ENCODE results near the gene ZNF675.
"Not testable (repeated sequence)": the region's sequence is repeated elsewhere in the genome, so short reads cannot be mapped to it uniquely, and the experiment has no call there.

The ZNF675 gene

DNA sequence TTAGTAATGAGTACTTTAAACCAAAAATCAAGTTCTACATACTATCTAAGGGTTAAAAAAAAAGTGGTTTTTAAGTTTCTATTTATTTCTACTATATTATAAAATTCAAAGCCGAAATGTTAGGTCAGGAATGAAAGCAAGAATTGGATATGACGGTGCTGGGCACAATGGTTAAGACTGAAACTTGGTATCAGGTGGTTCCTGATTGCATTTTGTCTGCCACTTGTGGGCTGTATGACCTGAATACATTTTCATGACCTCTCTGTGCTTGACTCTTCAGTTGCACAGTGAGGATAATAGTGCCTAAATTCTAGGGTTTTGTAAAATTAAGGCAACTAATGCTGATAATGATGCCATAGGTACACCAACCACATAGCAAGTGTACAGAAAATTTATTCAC, 22.3 kb upstream of the ZNF675 start:
- Histone ChIP-seq H3K9me3 (ENCODE audit: severe bottlenecking) (peaks cover 3% of the 10 kb centered on the region), H3K27me3 (ENCODE audit: insufficient read depth, poor library complexity, severe bottlenecking) (no peaks in the 10 kb centered on the region), H3K4me3 (ENCODE audit: severe bottlenecking) (no peak overlapping the region), H3K4me1 (ENCODE audit: insufficient read depth, poor library complexity, severe bottlenecking) (no peaks in the 10 kb centered on the region), H3K27ac (ENCODE audit: poor library complexity, severe bottlenecking) (no peak overlapping the region), H3K36me3 (ENCODE audit: low read depth) (no peaks in the 10 kb centered on the region)
- TF ChIP-seq, protein P1, sequence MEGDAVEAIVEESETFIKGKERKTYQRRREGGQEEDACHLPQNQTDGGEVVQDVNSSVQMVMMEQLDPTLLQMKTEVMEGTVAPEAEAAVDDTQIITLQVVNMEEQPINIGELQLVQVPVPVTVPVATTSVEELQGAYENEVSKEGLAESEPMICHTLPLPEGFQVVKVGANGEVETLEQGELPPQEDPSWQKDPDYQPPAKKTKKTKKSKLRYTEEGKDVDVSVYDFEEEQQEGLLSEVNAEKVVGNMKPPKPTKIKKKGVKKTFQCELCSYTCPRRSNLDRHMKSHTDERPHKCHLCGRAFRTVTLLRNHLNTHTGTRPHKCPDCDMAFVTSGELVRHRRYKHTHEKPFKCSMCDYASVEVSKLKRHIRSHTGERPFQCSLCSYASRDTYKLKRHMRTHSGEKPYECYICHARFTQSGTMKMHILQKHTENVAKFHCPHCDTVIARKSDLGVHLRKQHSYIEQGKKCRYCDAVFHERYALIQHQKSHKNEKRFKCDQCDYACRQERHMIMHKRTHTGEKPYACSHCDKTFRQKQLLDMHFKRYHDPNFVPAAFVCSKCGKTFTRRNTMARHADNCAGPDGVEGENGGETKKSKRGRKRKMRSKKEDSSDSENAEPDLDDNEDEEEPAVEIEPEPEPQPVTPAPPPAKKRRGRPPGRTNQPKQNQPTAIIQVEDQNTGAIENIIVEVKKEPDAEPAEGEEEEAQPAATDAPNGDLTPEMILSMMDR (IDR thresholded peaks at IDR 0.05; ENCODE audit: poor library complexity, severe bottlenecking): no peak
- DNase-seq (ENCODE audit: low spot score) (no peak), ATAC-seq (ENCODE audit: low read depth) (no peak)

- Histone ChIP-seq H3K27me3 (ENCODE audit: insufficient read depth, poor library complexity, severe bottlenecking) (no peaks in the 10 kb centered on the region), H3K36me3 (ENCODE audit: low read depth) (no peaks in the 10 kb centered on the region), H3K27ac (ENCODE audit: poor library complexity, severe bottlenecking) (no peak overlapping the region), H3K9me3 (ENCODE audit: severe bottlenecking) (peaks cover 3% of the 10 kb centered on the region), H3K4me3 (ENCODE audit: severe bottlenecking) (no peak overlapping the region), H3K4me1 (ENCODE audit: insufficient read depth, poor library complexity, severe bottlenecking) (no peaks in the 10 kb centered on the region)
- TF ChIP-seq, protein P1 (IDR thresholded peaks at IDR 0.05; ENCODE audit: poor library complexity, severe bottlenecking): no peak
- ATAC-seq (ENCODE audit: low read depth): no peak
- no peak for DNase-seq (ENCODE audit: low spot score)
Measured at GRCh38 chr19:23706657-23707056, 19.6 kb upstream of the ZNF675 start.

GRCh38 chr19:23699521-23699860, 12.5 kb upstream of the ZNF675 start:
- no peaks in the 10 kb centered on the region for H3K9me3 ChIP-seq (ENCODE audit: severe bottlenecking)

GRCh38 chr19:23698711-23699520, 11.9 kb upstream of the ZNF675 start:
- DNase-seq (ENCODE audit: low spot score) (no peak), ATAC-seq (ENCODE audit: low read depth) (peak; percentile 68)
- peak overlapping the region; percentile 55 for H3K27ac ChIP-seq (ENCODE audit: poor library complexity, severe bottlenecking)

More at GRCh38 chr19:23699521-23699860, 12.5 kb upstream of the ZNF675 start:
- H3K27me3 ChIP-seq (ENCODE audit: insufficient read depth, poor library complexity, severe bottlenecking): no peaks in the 10 kb centered on the region
- H3K36me3 ChIP-seq (ENCODE audit: low read depth): no peaks in the 10 kb centered on the region
- peak overlapping the region; percentile 55 for H3K27ac ChIP-seq (ENCODE audit: poor library complexity, severe bottlenecking)
- peaks cover 14% of the 10 kb centered on the region for H3K4me1 ChIP-seq (ENCODE audit: insufficient read depth, poor library complexity, severe bottlenecking)
- peak; percentile 70 for ATAC-seq (ENCODE audit: low read depth)
- no peak overlapping the region for H3K4me3 ChIP-seq (ENCODE audit: severe bottlenecking)
- no peak for DNase-seq (ENCODE audit: low spot score)
- TF ChIP-seq, protein P1 (IDR thresholded peaks at IDR 0.05; ENCODE audit: poor library complexity, severe bottlenecking): no peak

DNA sequence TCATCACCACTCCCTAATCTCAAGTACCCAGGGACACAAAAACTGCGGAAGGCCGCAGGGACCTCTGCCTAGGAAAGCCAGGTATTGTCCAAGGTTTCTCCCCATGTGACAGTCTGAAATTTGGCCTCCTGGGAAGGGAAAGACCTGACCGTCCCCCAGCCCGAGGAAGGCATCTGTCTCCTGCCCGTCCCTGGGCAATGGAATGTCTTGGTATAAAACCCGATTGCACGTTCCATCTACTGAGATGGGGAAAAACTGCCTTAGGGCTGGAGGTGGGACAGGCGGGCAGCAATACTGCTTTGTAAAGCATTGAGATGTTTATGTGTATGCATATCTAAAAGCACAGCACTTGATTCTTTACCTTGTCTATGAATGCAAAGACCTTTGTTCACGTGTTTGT, 5.9 kb upstream of the ZNF675 start:
- not testable (repeated sequence) for DNase-seq (ENCODE audit: low spot score); H3K9me3 ChIP-seq (ENCODE audit: severe bottlenecking); H3K27me3 ChIP-seq (ENCODE audit: insufficient read depth, poor library complexity, severe bottlenecking); H3K4me3 ChIP-seq (ENCODE audit: severe bottlenecking); H3K36me3 ChIP-seq (ENCODE audit: low read depth); ATAC-seq (ENCODE audit: low read depth); H3K4me1 ChIP-seq (ENCODE audit: insufficient read depth, poor library complexity, severe bottlenecking); H3K27ac ChIP-seq (ENCODE audit: poor library complexity, severe bottlenecking)

More at GRCh38 chr19:23698711-23699520, 11.9 kb upstream of the ZNF675 start:
- TF ChIP-seq, protein P1 (IDR thresholded peaks at IDR 0.05; ENCODE audit: poor library complexity, severe bottlenecking): no peak
- Histone ChIP-seq H3K27me3 (ENCODE audit: insufficient read depth, poor library complexity, severe bottlenecking) (no peaks in the 10 kb centered on the region), H3K4me1 (ENCODE audit: insufficient read depth, poor library complexity, severe bottlenecking) (peaks cover 14% of the 10 kb centered on the region), H3K4me3 (ENCODE audit: severe bottlenecking) (no peak overlapping the region), H3K9me3 (ENCODE audit: severe bottlenecking) (no peaks in the 10 kb centered on the region), H3K36me3 (ENCODE audit: low read depth) (no peaks in the 10 kb centered on the region)
